ENCODE measurements around the gene ENHO. TPM values are rescaled to one million over a fixed set of nuclear protein-coding genes. Genes with fewer than 3 reads are reported as not detected.

ENHO gene
- total and polyA plus RNA-seq, 4 donors, result 32.7 to 219 (median 128) TPM

DNA sequence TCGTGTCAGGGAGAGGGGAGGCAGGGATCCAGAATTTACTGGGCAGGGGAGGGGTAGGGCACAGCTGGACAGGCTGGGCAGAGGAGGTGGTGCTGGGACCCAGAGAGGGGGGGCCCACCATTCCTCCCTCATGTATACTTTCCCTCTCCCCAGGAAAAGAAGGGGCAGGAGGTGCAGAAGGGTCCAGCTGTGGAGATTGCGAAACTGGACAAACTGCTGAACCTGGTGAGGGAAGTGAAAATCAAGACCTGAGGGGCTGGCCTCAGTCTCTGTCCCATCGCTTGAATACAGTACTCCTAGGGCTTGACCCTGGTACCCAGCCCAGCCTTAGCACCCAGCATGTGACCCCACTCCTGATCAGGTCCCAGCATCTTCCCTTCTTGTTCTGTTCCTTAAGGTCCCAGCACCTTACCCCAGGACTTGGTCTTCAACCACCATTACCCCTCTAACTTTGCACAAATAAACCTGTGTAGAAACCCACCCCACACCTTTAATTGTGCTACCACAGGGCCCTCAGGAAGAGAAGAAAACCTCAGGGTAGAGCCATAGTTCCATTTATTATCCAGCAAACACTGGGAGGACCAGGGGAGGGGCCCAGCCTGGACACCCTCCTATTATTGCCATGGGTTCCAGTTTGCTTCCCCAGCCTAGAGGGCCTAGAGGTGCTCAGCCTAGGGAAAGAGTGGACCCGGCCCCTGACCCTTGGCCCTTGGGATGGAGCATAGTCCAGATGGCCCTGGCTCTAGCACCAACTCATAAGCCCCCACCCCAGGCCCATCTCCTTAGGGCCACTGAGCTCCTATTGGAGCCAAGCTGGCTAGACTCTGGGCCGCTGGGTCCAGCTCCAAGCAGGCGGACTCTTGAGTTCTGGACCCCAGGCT, 2.0 kb downstream of the ENHO start:
- 87% methylated on average over 5 of the region's 6 CpGs for WGBS (ENCODE audit: insufficient coverage)

DNA sequence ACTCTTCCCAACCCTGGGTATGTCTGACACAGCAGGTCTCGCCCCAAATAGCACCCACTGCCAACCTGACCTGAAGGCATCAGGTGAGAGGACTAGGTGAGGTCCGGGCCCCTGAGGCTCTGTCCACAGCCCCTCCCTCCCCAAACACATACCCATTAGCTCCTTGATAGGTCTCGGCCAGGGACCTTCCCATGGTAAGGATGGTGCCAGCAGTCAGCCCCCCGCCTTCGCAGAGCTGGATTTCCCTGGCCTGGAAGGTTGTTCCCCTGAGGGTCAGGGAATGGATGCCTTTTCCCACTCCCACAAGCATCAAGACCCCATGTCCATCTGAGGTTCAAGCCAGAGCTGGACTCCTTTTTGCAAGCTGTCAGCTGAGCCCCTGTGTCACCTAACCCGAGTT, 2.7 kb downstream of the ENHO start:
- Histone ChIP-seq H3K4me1 (ENCODE audit: control insufficient read depth, insufficient read depth, low read length) (peaks cover 48% of the 10 kb centered on the region), H3K27me3 (ENCODE audit: control insufficient read depth, insufficient read depth, low read length) (peaks cover 2% of the 10 kb centered on the region), H3K36me3 (ENCODE audit: control insufficient read depth, insufficient read depth, low read length) (peaks cover 19% of the 10 kb centered on the region), H3K27ac (ENCODE audit: low read depth, low read length) (no peak overlapping the region), H3K4me3 (ENCODE audit: low read depth, low read length) (no peak overlapping the region), H3K9me3 (ENCODE audit: control insufficient read depth, insufficient read depth, low read length) (no peaks in the 10 kb centered on the region)
- WGBS (ENCODE audit: insufficient coverage), result 87% methylated on average over 3 of the region's 6 CpGs
- no peak for DNase-seq (ENCODE audit: low read depth in 4 of 6, low spot score in 6 of 6)

More for the DNA sequence above, 2.0 kb downstream of the ENHO start:
- peaks cover 2% of the 10 kb centered on the region for H3K27me3 ChIP-seq (ENCODE audit: control insufficient read depth, insufficient read depth, low read length)
- peaks cover 19% of the 10 kb centered on the region for H3K36me3 ChIP-seq (ENCODE audit: control insufficient read depth, insufficient read depth, low read length)
- H3K4me1 ChIP-seq (ENCODE audit: control insufficient read depth, insufficient read depth, low read length), result peaks cover 48% of the 10 kb centered on the region
- no peak for DNase-seq (ENCODE audit: low read depth in 4 of 6, low spot score in 6 of 6)
- no peaks in the 10 kb centered on the region for H3K9me3 ChIP-seq (ENCODE audit: control insufficient read depth, insufficient read depth, low read length)
- H3K27ac ChIP-seq (ENCODE audit: low read depth, low read length), result no peak overlapping the region
- no peak overlapping the region for H3K4me3 ChIP-seq (ENCODE audit: low read depth, low read length)

GRCh38 chr9:34519321-34520020, 3.3 kb downstream of the ENHO start:
- peaks cover 19% of the 10 kb centered on the region for H3K36me3 ChIP-seq (ENCODE audit: control insufficient read depth, insufficient read depth, low read length)
- 100% methylated on average over 1 of the region's 2 CpGs for WGBS (ENCODE audit: insufficient coverage)
- H3K4me1 ChIP-seq (ENCODE audit: control insufficient read depth, insufficient read depth, low read length), result peaks cover 49% of the 10 kb centered on the region
- DNase-seq (ENCODE audit: low read depth in 4 of 6, low spot score in 6 of 6), result no peak
- no peak overlapping the region for H3K4me3 ChIP-seq (ENCODE audit: low read depth, low read length)
- H3K9me3 ChIP-seq (ENCODE audit: control insufficient read depth, insufficient read depth, low read length), result no peaks in the 10 kb centered on the region
- no peak overlapping the region for H3K27ac ChIP-seq (ENCODE audit: low read depth, low read length)
- peaks cover 2% of the 10 kb centered on the region for H3K27me3 ChIP-seq (ENCODE audit: control insufficient read depth, insufficient read depth, low read length)

DNA sequence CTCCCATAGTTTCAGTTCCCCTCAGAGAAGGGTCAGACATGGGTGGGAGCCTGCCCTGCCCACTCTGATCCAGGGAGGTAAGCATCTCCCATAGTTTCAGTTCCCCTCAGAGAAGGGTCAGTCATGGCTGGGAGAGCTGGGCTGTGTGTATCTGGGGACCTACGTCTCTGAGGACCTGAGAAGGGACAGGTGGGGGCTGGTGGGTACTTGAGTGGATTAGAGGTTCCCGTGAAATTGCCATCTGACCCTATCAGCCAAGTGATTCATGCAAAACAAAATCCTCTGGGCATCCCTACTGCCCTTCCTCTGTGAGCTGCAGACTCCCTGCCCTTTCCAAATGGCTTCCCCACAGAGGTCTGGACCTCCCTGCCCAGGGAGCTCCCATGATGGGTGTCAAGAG, 3.9 kb downstream of the ENHO start:
- WGBS (ENCODE audit: insufficient coverage), result 69% methylated on average over 2 of the region's 2 CpGs
- no peak overlapping the region for H3K27ac ChIP-seq (ENCODE audit: low read depth, low read length)

GRCh38 chr9:34518110-34518616, 4.6 kb downstream of the ENHO start:
- DNase-seq (ENCODE audit: low read depth in 4 of 6, low spot score in 6 of 6), result peak in 1 of 6 donors; percentile 35
- no peaks in the 10 kb centered on the region for H3K9me3 ChIP-seq (ENCODE audit: control insufficient read depth, insufficient read depth, low read length)
- H3K4me1 ChIP-seq (ENCODE audit: control insufficient read depth, insufficient read depth, low read length), result peaks cover 53% of the 10 kb centered on the region
- WGBS (ENCODE audit: insufficient coverage), result 57% methylated on average over 6 of the region's 6 CpGs
- H3K27me3 ChIP-seq (ENCODE audit: control insufficient read depth, insufficient read depth, low read length), result no peaks in the 10 kb centered on the region
- H3K4me3 ChIP-seq (ENCODE audit: low read depth, low read length), result no peak overlapping the region
- H3K27ac ChIP-seq (ENCODE audit: low read depth, low read length), result no peak overlapping the region
- H3K36me3 ChIP-seq (ENCODE audit: control insufficient read depth, insufficient read depth, low read length), result peaks cover 19% of the 10 kb centered on the region

More for the DNA sequence above, 3.9 kb downstream of the ENHO start:
- H3K27me3 ChIP-seq (ENCODE audit: control insufficient read depth, insufficient read depth, low read length), result peaks cover 2% of the 10 kb centered on the region
- H3K9me3 ChIP-seq (ENCODE audit: control insufficient read depth, insufficient read depth, low read length), result no peaks in the 10 kb centered on the region
- peaks cover 19% of the 10 kb centered on the region for H3K36me3 ChIP-seq (ENCODE audit: control insufficient read depth, insufficient read depth, low read length)
- peaks cover 53% of the 10 kb centered on the region for H3K4me1 ChIP-seq (ENCODE audit: control insufficient read depth, insufficient read depth, low read length)
- H3K4me3 ChIP-seq (ENCODE audit: low read depth, low read length), result no peak overlapping the region
- DNase-seq (ENCODE audit: low read depth in 4 of 6, low spot score in 6 of 6), result no peak

DNA sequence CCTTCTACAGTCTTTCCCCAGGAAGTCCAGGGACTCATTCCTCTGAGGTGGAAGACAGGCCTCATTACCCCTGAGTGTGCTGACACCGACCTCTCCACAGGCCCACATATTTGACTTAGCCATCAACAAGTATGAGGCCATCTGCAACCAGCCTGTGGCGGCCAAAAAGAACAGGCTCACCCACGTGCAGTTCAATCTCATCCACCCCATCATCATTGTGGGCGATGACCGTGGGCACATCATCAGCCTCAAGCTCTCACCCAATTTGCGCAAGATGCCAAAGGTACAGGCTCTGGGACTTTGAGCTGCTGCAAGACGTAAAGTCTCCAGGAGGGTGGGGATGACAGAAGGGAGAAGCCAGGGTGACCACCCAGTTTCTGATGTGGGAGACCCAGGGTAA, 5.6 kb downstream of the ENHO start:
- H3K36me3 ChIP-seq (ENCODE audit: control insufficient read depth, insufficient read depth, low read length), result peaks cover 19% of the 10 kb centered on the region
- H3K4me3 ChIP-seq (ENCODE audit: low read depth, low read length), result no peak overlapping the region
- 85% methylated on average over 5 of the region's 7 CpGs for WGBS (ENCODE audit: insufficient coverage)
- H3K27ac ChIP-seq (ENCODE audit: low read depth, low read length), result no peak overlapping the region
- H3K4me1 ChIP-seq (ENCODE audit: control insufficient read depth, insufficient read depth, low read length), result peaks cover 58% of the 10 kb centered on the region
- no peak for DNase-seq (ENCODE audit: low read depth in 4 of 6, low spot score in 6 of 6)
- H3K9me3 ChIP-seq (ENCODE audit: control insufficient read depth, insufficient read depth, low read length), result no peaks in the 10 kb centered on the region
- no peaks in the 10 kb centered on the region for H3K27me3 ChIP-seq (ENCODE audit: control insufficient read depth, insufficient read depth, low read length)

GRCh38 chr9:34515959-34516358, 6.8 kb downstream of the ENHO start:
- Histone ChIP-seq H3K36me3 (ENCODE audit: control insufficient read depth, insufficient read depth, low read length) (peaks cover 13% of the 10 kb centered on the region), H3K9me3 (ENCODE audit: control insufficient read depth, insufficient read depth, low read length) (no peaks in the 10 kb centered on the region), H3K4me3 (ENCODE audit: low read depth, low read length) (no peak overlapping the region), H3K27ac (ENCODE audit: low read depth, low read length) (no peak overlapping the region), H3K4me1 (ENCODE audit: control insufficient read depth, insufficient read depth, low read length) (peaks cover 51% of the 10 kb centered on the region), H3K27me3 (ENCODE audit: control insufficient read depth, insufficient read depth, low read length) (no peaks in the 10 kb centered on the region)
- 91% methylated on average over 3 of the region's 3 CpGs for WGBS (ENCODE audit: insufficient coverage)
- DNase-seq (ENCODE audit: low read depth in 4 of 6, low spot score in 6 of 6), result no peak

GRCh38 chr9:34514816-34515215, 8.0 kb downstream of the ENHO start:
- Histone ChIP-seq H3K4me3 (ENCODE audit: low read depth, low read length) (no peak overlapping the region), H3K4me1 (ENCODE audit: control insufficient read depth, insufficient read depth, low read length) (peaks cover 51% of the 10 kb centered on the region), H3K9me3 (ENCODE audit: control insufficient read depth, insufficient read depth, low read length) (no peaks in the 10 kb centered on the region), H3K27me3 (ENCODE audit: control insufficient read depth, insufficient read depth, low read length) (no peaks in the 10 kb centered on the region), H3K27ac (ENCODE audit: low read depth, low read length) (no peak overlapping the region), H3K36me3 (ENCODE audit: control insufficient read depth, insufficient read depth, low read length) (peaks cover 12% of the 10 kb centered on the region)
- no peak for DNase-seq (ENCODE audit: low read depth in 4 of 6, low spot score in 6 of 6)
- WGBS (ENCODE audit: insufficient coverage), result 97% methylated on average over 3 of the region's 3 CpGs

- Histone ChIP-seq H3K27me3 (ENCODE audit: control insufficient read depth, insufficient read depth, low read length) (no peaks in the 10 kb centered on the region), H3K9me3 (ENCODE audit: control insufficient read depth, insufficient read depth, low read length) (no peaks in the 10 kb centered on the region), H3K4me3 (ENCODE audit: low read depth, low read length) (no peak overlapping the region), H3K27ac (ENCODE audit: low read depth, low read length) (no peak overlapping the region), H3K4me1 (ENCODE audit: control insufficient read depth, insufficient read depth, low read length) (peaks cover 51% of the 10 kb centered on the region), H3K36me3 (ENCODE audit: control insufficient read depth, insufficient read depth, low read length) (peaks cover 9% of the 10 kb centered on the region)
- WGBS (ENCODE audit: insufficient coverage), result 97% methylated on average over 7 of the region's 8 CpGs
- DNase-seq (ENCODE audit: low read depth in 4 of 6, low spot score in 6 of 6), result no peak
Measured at GRCh38 chr9:34514401-34514800, 8.4 kb downstream of the ENHO start.

Measured in spinal cord (tissue), 10 donors.